ENCODE data around the gene SPINK9. TPM values are rescaled to one million over a fixed set of nuclear protein-coding genes. Genes with fewer than 3 reads are reported as not detected.

The SPINK9 gene
- total and polyA plus RNA-seq, 4 donors: not detected

Small RNAs within 50 kb of the gene (small RNA-seq; reads per million reads assigned to genes)
- gene RF00017 (ENCODE audit: low replicate concordance): not detected

Other genes with a start within 250 kb of the SPINK9 start
- gene SPINK14, start 167.0 kb upstream of the SPINK9 start, total RNA-seq: not detected
- gene SPINK14, start 167.0 kb upstream of the SPINK9 start, polyA plus RNA-seq: not detected
- not detected for gene SPINK6, start 132.5 kb upstream of the SPINK9 start, total RNA-seq
- under 1 TPM in 1 of 2 donors, not detected in 1; 0.25 TPM for gene SPINK6, start 132.5 kb upstream of the SPINK9 start, polyA plus RNA-seq
- not detected for gene MARCOL, start 97.0 kb upstream of the SPINK9 start, total RNA-seq
- gene MARCOL, start 97.0 kb upstream of the SPINK9 start, polyA plus RNA-seq: not detected
- gene SPINK13, start 66.8 kb upstream of the SPINK9 start, total RNA-seq: not detected
- not detected for gene SPINK13, start 66.8 kb upstream of the SPINK9 start, polyA plus RNA-seq
- not detected for gene SPINK7, start 23.1 kb upstream of the SPINK9 start, total RNA-seq
- gene SPINK7, start 23.1 kb upstream of the SPINK9 start, polyA plus RNA-seq: not detected
- 10 to 100 TPM; 56.9 to 77.2 TPM for gene FBXO38, start 48.4 kb downstream of the SPINK9 start, total RNA-seq
- gene FBXO38, start 48.4 kb downstream of the SPINK9 start, polyA plus RNA-seq: 10 to 100 TPM; 18.5 to 26.4 TPM

Measured in lung (tissue), 5 donors.